MV-4-11 (cell line): ENCODE data around the gene TEC.

Experiments used
- DNase-seq: peaks from one replicate; lab custom pipeline; 2025; lab: John Stamatoyannopoulos, UW

The TEC gene

GRCh38 chr4:48122756-48123155 lies 146.9 kb downstream of the TEC start:
- DNase-seq: no peak

GRCh38 chr4:48121180-48121579 lies 148.5 kb downstream of the TEC start:
- DNase-seq: no peak

- no peak for DNase-seq
Measured at GRCh38 chr4:48120132-48120531, 149.5 kb downstream of the TEC start.

GRCh38 chr4:48119646-48120045 lies 150.0 kb downstream of the TEC start:
- no peak for DNase-seq

GRCh38 chr4:48118081-48118480 lies 151.6 kb downstream of the TEC start:
- no peak for DNase-seq

- no peak for DNase-seq
Measured at GRCh38 chr4:48116582-48116981, 153.1 kb downstream of the TEC start.

GRCh38 chr4:48114412-48114811 lies 155.2 kb downstream of the TEC start:
- no peak for DNase-seq

GRCh38 chr4:48112017-48112667 lies 157.5 kb downstream of the TEC start:
- DNase-seq: no peak

- no peak for DNase-seq
Measured at GRCh38 chr4:48110452-48110978, 159.1 kb downstream of the TEC start.

GRCh38 chr4:48109413-48110263 lies 160.0 kb downstream of the TEC start:
- DNase-seq: peak; percentile 28

- no peak for DNase-seq
Measured at GRCh38 chr4:48108309-48109073, 161.1 kb downstream of the TEC start.

- no peak for DNase-seq
Measured at GRCh38 chr4:48105230-48105629, 164.4 kb downstream of the TEC start.

- no peak for DNase-seq
Measured at GRCh38 chr4:48103483-48104139, 166.0 kb downstream of the TEC start.

- no peak for DNase-seq
Measured at GRCh38 chr4:48102303-48102702, 167.3 kb downstream of the TEC start.

- DNase-seq: no peak
Measured at GRCh38 chr4:48100256-48100655, 169.4 kb downstream of the TEC start.

- DNase-seq: no peak
Measured at GRCh38 chr4:48095441-48095840, 174.2 kb downstream of the TEC start.

- no peak for DNase-seq
Measured at GRCh38 chr4:48093991-48094416, 175.6 kb downstream of the TEC start.

- DNase-seq: no peak
Measured at GRCh38 chr4:48090621-48091020, 179.0 kb downstream of the TEC start.

- DNase-seq: no peak
Measured at GRCh38 chr4:48085821-48086589, 183.6 kb downstream of the TEC start.
